Suprapubic skin (tissue), 4 donors: ENCODE measurements around the gene KRTAP4-6. TPM values are rescaled to one million over a fixed set of nuclear protein-coding genes. Genes with fewer than 3 reads are reported as not detected.
"Not testable (repeated sequence)": the region's sequence is repeated elsewhere in the genome, so short reads cannot be mapped to it uniquely, and the experiment has no call there.

Experiments
- DNase-seq, 2 donors: peaks; one replicate each; pipeline ENCODE4 v3.0.0-alpha.2; 2019; ENCODE audit warnings: low spot score in 2 of 2
- H3K27ac ChIP-seq: fragments of 200-600 bp; sonication (generic); one replicate; pipeline ENCODE4 v1.5.1; 2019
- H3K27me3 ChIP-seq: fragments of 200-600 bp; sonication (generic); one replicate; pipeline ENCODE4 v1.5.1; 2019
- H3K36me3 ChIP-seq: fragments of 200-600 bp; sonication (generic); one replicate; pipeline ENCODE4 v1.5.1; 2019
- H3K4me1 ChIP-seq: fragments of 200-600 bp; sonication (generic); one replicate; pipeline ENCODE4 v1.5.1; 2019
- H3K4me3 ChIP-seq: fragments of 200-600 bp; sonication (generic); one replicate; pipeline ENCODE4 v1.5.1; 2019; ENCODE audit warnings: mild to moderate bottlenecking
- H3K9me3 ChIP-seq: fragments of 200-600 bp; sonication (generic); one replicate; pipeline ENCODE4 v1.5.1; 2019
- CTCF ChIP-seq, 2 donors: fragments of 200-600 bp in 1 of 2; fragments of 450-650 bp in 1 of 2; sonication (generic) in 1 of 2; IDR thresholded peaks; one replicate each; pipeline ENCODE4 v1.5.1; 2016 to 2019; ENCODE audit warnings: antibody characterized with exemption in 2 of 2, mild to moderate bottlenecking in 1 of 2, moderate library complexity in 1 of 2
- EP300 ChIP-seq: sonication (generic); formaldehyde crosslinking; IDR thresholded peaks from one replicate; pipeline ENCODE4 v1.6.1; 2017; ENCODE audit warnings: antibody characterized with exemption
- POLR2A ChIP-seq, 2 donors: fragments of 450-650 bp; IDR thresholded peaks; one replicate each; pipeline ENCODE4 v1.6.1; 2017; ENCODE audit warnings: antibody characterized with exemption in 2 of 2, mild to moderate bottlenecking in 2 of 2, moderate library complexity in 2 of 2
- POLR2AphosphoS5 ChIP-seq, 3 donors: sonication (generic); formaldehyde crosslinking; IDR thresholded peaks; one replicate each; pipeline ENCODE4 v1.6.1; 2017; ENCODE audit warnings: antibody characterized with exemption in 3 of 3
- WGBS: methylation state at CpG from one replicate; pipeline ENCODE4 v1.1.5; 2018; 5-methylcytosine and 5-hydroxymethylcytosine counted together
- total RNA-seq, 4 donors: library from RNA; depleted of rRNA; stranded (reverse); fragments of >200 nt; gene quantifications; one replicate each; pipeline ENCODE4 v1.1.0, GENCODE V29; 2016

KRTAP4-6 gene
- total RNA-seq, 4 donors from 2014 or later = 9.0 to 45.0 (median 13.0) TPM; not detected in 1

- TF ChIP-seq EP300 (no peak), POLR2A (IDR thresholded peaks at IDR 0.05) (no peak), POLR2AphosphoS5 (IDR thresholded peaks at IDR 0.05) (no peak), CTCF (IDR thresholded peaks at IDR 0.05) (no peak)
- H3K27ac ChIP-seq = no peak overlapping the region
These were observed 1.0 kb upstream of the KRTAP4-6 start for GRCh38 chr17:41141361-41141760.

GRCh38 chr17:41139865-41140264 lies 479 bp downstream of the KRTAP4-6 start:
- 87% methylated on average over 11 of the region's 12 CpGs for WGBS
- not testable (repeated sequence) for H3K4me1 ChIP-seq, H3K4me3 ChIP-seq, H3K27me3 ChIP-seq, DNase-seq, H3K27ac ChIP-seq, H3K36me3 ChIP-seq
- peaks cover 14% of the 10 kb centered on the region for H3K9me3 ChIP-seq

More at GRCh38 chr17:41141361-41141760, 1.0 kb upstream of the KRTAP4-6 start:
- peaks cover 6% of the 10 kb centered on the region for H3K27me3 ChIP-seq
- H3K36me3 ChIP-seq = no peaks in the 10 kb centered on the region
- H3K9me3 ChIP-seq = peaks cover 14% of the 10 kb centered on the region
- no peak for DNase-seq
- no peak overlapping the region for H3K4me3 ChIP-seq
- H3K4me1 ChIP-seq = no peaks in the 10 kb centered on the region

GRCh38 chr17:41133880-41134735 lies 6.2 kb downstream of the KRTAP4-6 start:
- Histone ChIP-seq H3K4me1 (no peaks in the 10 kb centered on the region), H3K36me3 (no peaks in the 10 kb centered on the region), H3K27me3 (no peaks in the 10 kb centered on the region), H3K9me3 (no peaks in the 10 kb centered on the region), H3K27ac (no peak overlapping the region), H3K4me3 (no peak overlapping the region)
- TF ChIP-seq POLR2AphosphoS5 (IDR thresholded peaks at IDR 0.05) (no peak), CTCF (IDR thresholded peaks at IDR 0.05) (no peak), POLR2A (IDR thresholded peaks at IDR 0.05) (no peak), EP300 (no peak)
- WGBS = 63% methylated on average over 2 of the region's 2 CpGs
- no peak for DNase-seq

- H3K27me3 ChIP-seq = no peaks in the 10 kb centered on the region
- 84% methylated on average over 3 of the region's 3 CpGs for WGBS
- no peak for DNase-seq
- H3K36me3 ChIP-seq = no peaks in the 10 kb centered on the region
- H3K4me1 ChIP-seq = no peaks in the 10 kb centered on the region
- H3K27ac ChIP-seq = no peak overlapping the region
- no peaks in the 10 kb centered on the region for H3K9me3 ChIP-seq
- TF ChIP-seq POLR2AphosphoS5 (IDR thresholded peaks at IDR 0.05) (no peak), EP300 (no peak)
- H3K4me3 ChIP-seq = no peak overlapping the region
These were observed 8.4 kb downstream of the KRTAP4-6 start for GRCh38 chr17:41131979-41132378.

- Histone ChIP-seq H3K4me3 (no peak overlapping the region), H3K9me3 (no peaks in the 10 kb centered on the region), H3K4me1 (no peaks in the 10 kb centered on the region), H3K27ac (no peak overlapping the region), H3K27me3 (no peaks in the 10 kb centered on the region), H3K36me3 (no peaks in the 10 kb centered on the region)
- DNase-seq = no peak
- TF ChIP-seq EP300 (no peak), CTCF (IDR thresholded peaks at IDR 0.05) (no peak), POLR2AphosphoS5 (IDR thresholded peaks at IDR 0.05) (no peak), POLR2A (IDR thresholded peaks at IDR 0.05) (no peak)
- 34% methylated on average over 1 of the region's 1 CpG for WGBS
These were observed 13.0 kb downstream of the KRTAP4-6 start for GRCh38 chr17:41127371-41127770.

- no peak for DNase-seq
- WGBS = 87% methylated on average over 3 of the region's 3 CpGs
- Histone ChIP-seq H3K36me3 (no peaks in the 10 kb centered on the region), H3K27ac (no peak overlapping the region), H3K4me1 (no peaks in the 10 kb centered on the region), H3K4me3 (no peak overlapping the region), H3K9me3 (no peaks in the 10 kb centered on the region), H3K27me3 (no peaks in the 10 kb centered on the region)
- TF ChIP-seq POLR2AphosphoS5 (IDR thresholded peaks at IDR 0.05) = no peak
- no peak for TF ChIP-seq POLR2A (IDR thresholded peaks at IDR 0.05)
- TF ChIP-seq EP300 = no peak
- TF ChIP-seq CTCF (IDR thresholded peaks at IDR 0.05) = no peak
These were observed 13.9 kb downstream of the KRTAP4-6 start for GRCh38 chr17:41126412-41126811.
